Endothelial cell of umbilical vein (primary cell): ENCODE measurements around the gene GLB1L. TPM values are rescaled to one million over a fixed set of nuclear protein-coding genes. Genes with fewer than 3 reads are reported as not detected.

Source experiments
- BruUV-seq: library from RNA; stranded (reverse); fragments of 400-500 nt; replicated peaks from 2 replicates; lab custom pipeline; 2021; lab: Mats Ljungman, UMichigan
- CTCF ChIA-PET: fragments of 300-600, 350-600 bp; sonication (Branson Sonifier 250); formaldehyde crosslinking; loops from one replicate; lab custom pipeline; 2021; ENCODE audit warnings: antibody characterized with exemption, inconsistent platforms; lab: Charles Lee
- POLR2A ChIA-PET: fragments of 300-600, 350-600 bp; sonication (Branson Sonifier 250); formaldehyde crosslinking; loops from one replicate; lab custom pipeline; 2021; ENCODE audit warnings: antibody characterized with exemption, inconsistent platforms; lab: Charles Lee
- DNase-seq: peaks from one replicate; pipeline ENCODE4 v3.0.0-alpha.2; 2011; ENCODE audit warnings: low read depth, low spot score
- FAIRE-seq: peaks from 2 replicates; lab custom pipeline; 2011; peaks lifted over from hg19 to GRCh38; lab: Jason Lieb, UNC
- H2AFZ ChIP-seq: 2 replicates; pipeline ENCODE4 v1.6.0; 2012; ENCODE audit warnings: low read depth, low read length, control low read depth, inconsistent platforms
- H3K27ac ChIP-seq: 2 replicates; pipeline ENCODE4 v1.5.1; 2011; ENCODE audit warnings: low read depth, mild to moderate bottlenecking, control low read depth, low read length, moderate library complexity; ENCODE audit not compliant: insufficient read depth
- H3K27me3 ChIP-seq, 2 experiments: 2 replicates each; pipeline versions ENCODE4 v1.6.0 to v1.6.1; 2011; ENCODE audit warnings: low read length in 2 of 2, mixed read lengths in 1 of 2; ENCODE audit not compliant: control insufficient read depth in 2 of 2, insufficient read depth in 2 of 2
- H3K36me3 ChIP-seq, 2 experiments: 2 replicates in 1 of 2; 3 replicates in 1 of 2; pipeline ENCODE4 v1.5.1; 2011; ENCODE audit warnings: low read length in 2 of 2, mild to moderate bottlenecking in 1 of 2, moderate library complexity in 1 of 2; ENCODE audit not compliant: control insufficient read depth in 2 of 2, insufficient read depth in 2 of 2; ENCODE audit errors: extremely low read depth in 1 of 2
- H3K4me1 ChIP-seq: 3 replicates; pipeline ENCODE4 v1.5.1; 2011; ENCODE audit warnings: mild to moderate bottlenecking, low read length; ENCODE audit not compliant: control insufficient read depth, insufficient read depth; ENCODE audit errors: extremely low read depth
- H3K4me2 ChIP-seq: 2 replicates; pipeline ENCODE4 v1.6.1; 2011; ENCODE audit warnings: low read length, control low read depth, mixed read lengths; ENCODE audit not compliant: insufficient read depth
- H3K4me3 ChIP-seq, 3 experiments: fragments of 200-600 bp in 1 of 3; sonication (generic), shearing (Covaris generic) in 1 of 3; replicated peaks in 1 of 3; 2 replicates each; pipeline ENCODE4 v1.5.1; 2011 to 2016; ENCODE audit warnings: control low read depth in 3 of 3, low read length in 3 of 3, mild to moderate bottlenecking in 2 of 3, inconsistent platforms in 1 of 3, low read depth in 1 of 3, moderate library complexity in 1 of 3; ENCODE audit not compliant: insufficient read depth in 1 of 3
- H3K79me2 ChIP-seq: 2 replicates; pipeline ENCODE4 v1.6.0; 2012; ENCODE audit warnings: low read length, inconsistent platforms; ENCODE audit not compliant: control insufficient read depth, insufficient read depth
- H3K9ac ChIP-seq: replicated peaks from 2 replicates; pipeline ENCODE3; 2011; ENCODE audit warnings: low read length, control low read depth; ENCODE audit not compliant: insufficient read depth; ENCODE audit errors: extremely low read depth
- H3K9me1 ChIP-seq: replicated peaks from 3 replicates; pipeline ENCODE4 v1.6.0; 2011; ENCODE audit warnings: mild to moderate bottlenecking, low read length; ENCODE audit not compliant: control insufficient read depth, insufficient read depth; ENCODE audit errors: extremely low read depth
- H3K9me3 ChIP-seq: replicated peaks from 2 replicates; pipeline ENCODE4 v1.5.1; 2012; ENCODE audit warnings: low read length, inconsistent platforms; ENCODE audit not compliant: control insufficient read depth, insufficient read depth
- H4K20me1 ChIP-seq: replicated peaks from 2 replicates; pipeline ENCODE3; 2011; ENCODE audit warnings: mild to moderate bottlenecking, low read length; ENCODE audit not compliant: control insufficient read depth, insufficient read depth; ENCODE audit errors: extremely low read depth
- CTCF ChIP-seq, 2 donors: IDR thresholded peaks; 1 replicate in 1 of 2; 2 replicates in 1 of 2; pipeline ENCODE4 v1.5.1; 2011; ENCODE audit warnings: low read length in 2 of 2, mild to moderate bottlenecking in 2 of 2, moderate library complexity in 2 of 2, control low read depth in 1 of 2, inconsistent platforms in 1 of 2, low read depth in 1 of 2; ENCODE audit not compliant: insufficient read depth in 1 of 2; ENCODE audit errors: extremely low read depth in 1 of 2
- EZH2 ChIP-seq: IDR thresholded peaks from 2 replicates; pipeline ENCODE4 v1.6.1; 2012; ENCODE audit warnings: borderline replicate concordance, low read depth, mild to moderate bottlenecking, moderate library complexity, low read length, inconsistent platforms; ENCODE audit not compliant: severe bottlenecking
- FOS ChIP-seq: IDR thresholded peaks from 2 replicates; pipeline ENCODE4 v1.6.1; 2011; ENCODE audit warnings: mild to moderate bottlenecking, low read length, moderate library complexity, borderline replicate concordance; ENCODE audit not compliant: insufficient read depth
- GATA2 ChIP-seq: IDR thresholded peaks from 2 replicates; pipeline ENCODE4 v1.7.0; 2011; ENCODE audit warnings: low read depth, mild to moderate bottlenecking, moderate library complexity, mixed read lengths, low read length; ENCODE audit not compliant: insufficient read length, insufficient read depth
- JUN ChIP-seq: IDR thresholded peaks from 2 replicates; pipeline ENCODE4 v1.6.1; 2011; ENCODE audit warnings: borderline replicate concordance, low read depth; ENCODE audit not compliant: insufficient read length, insufficient read depth
- MAX ChIP-seq: IDR thresholded peaks from 2 replicates; pipeline ENCODE4 v1.6.1; 2011; ENCODE audit not compliant: insufficient read depth, insufficient read length
- MYC ChIP-seq: IDR thresholded peaks from one replicate; pipeline ENCODE4 v1.6.1; 2011; ENCODE audit warnings: mild to moderate bottlenecking, low read depth, low read length
- POLR2A ChIP-seq: IDR thresholded peaks from 2 replicates; pipeline ENCODE4 v1.6.1; 2012; ENCODE audit warnings: low read depth, mild to moderate bottlenecking, control low read depth, low read length
- POLR2AphosphoS5 ChIP-seq: IDR thresholded peaks from 2 replicates; pipeline ENCODE4 v1.6.1; 2012; ENCODE audit warnings: low read depth, mild to moderate bottlenecking, control low read depth, low read length, moderate library complexity; ENCODE audit not compliant: insufficient read depth
- dilution Hi-C: fragments of 300-500 bp; cut with MboI; formaldehyde crosslinking; loops from one replicate; pipeline ENCODE4 v1.15.0; 2019; ENCODE audit warnings: low sequenced_read_pairs; ENCODE audit not compliant: extremely low pct_ligation_motif_present
- intact Hi-C: fragments of 100-400 bp; cut with micrococcal nuclease; formaldehyde crosslinking; loops from one replicate; pipeline ENCODE4 v1.10.0; 2022
- polyA plus RNA-seq, 4 experiments: library from polyadenylated mRNA; depleted of rRNA in 3 of 4; stranded (reverse) in 3 of 4; unstranded in 1 of 4; fragments of >200 nt; gene quantifications; 2 replicates each; pipeline versions ENCODE4 v1.2.1 to v1.2.3, GENCODE V29; 2011 to 2012; ENCODE audit warnings: missing spikeins in 1 of 4
- total RNA-seq: library from RNA; stranded (reverse); gene quantifications from 2 replicates; pipeline ENCODE4 v1.2.3, GENCODE V29; 2021

Gene GLB1L
- total and polyA plus RNA-seq, 2 donors (not counting 3 experiments of a cell fraction or from before 2014, with no cell fraction given), result 9.2 to 11.9 TPM

GRCh38 chr2:219289537-219290361, 44.5 kb upstream of the GLB1L start:
- Histone ChIP-seq H3K4me2 (no peak overlapping the region), H3K27ac (no peak overlapping the region), H3K9ac (no peak overlapping the region), H3K36me3 (peaks cover 0 to 5% of the 10 kb centered on the region in 2 experiments), H3K9me3 (no peaks in the 10 kb centered on the region), H3K4me3 (no peak overlapping the region), H4K20me1 (no peaks in the 10 kb centered on the region), H2AFZ (no peak overlapping the region), H3K9me1 (no peaks in the 10 kb centered on the region), H3K27me3 (peaks cover 0 to 1% of the 10 kb centered on the region in 2 experiments), H3K4me1 (peaks cover 4% of the 10 kb centered on the region), H3K79me2 (no peaks in the 10 kb centered on the region)
- TF ChIP-seq FOS (no peak), GATA2 (no peak), POLR2A (no peak), JUN (no peak), MYC (no peak), MAX (no peak), EZH2 (no peak), CTCF (IDR thresholded peaks at IDR 0.05; ENCODE audit: extremely low read depth in 1 of 2, insufficient read depth in 1 of 2, low read depth in 1 of 2, low read length in 2 of 2) (no peak), POLR2AphosphoS5 (no peak)
- intact Hi-C loops, result no loop called here
- peak; percentile 73 for DNase-seq
- ChIA-PET CTCF (interaction anchor here (11.2 kb wide), 1 partner anchor 8 kb away, joined by 253 read pairs; the partner anchor contains the start of gene DNAJB2), POLR2A (no interaction called here)
- dilution Hi-C loops, result no loop called here
- FAIRE-seq, result no peak
- no TSS peak for BruUV-seq
